Activated effector memory CD4-positive, alpha-beta T cell treated with Interleukin-2 at 50 U/mL for 16 hours (primary cell): ENCODE results near the gene TADA2B.
A peak's percentile ranks its signal among the peaks of the same experiment; 100 is the strongest.

ENCODE experiments used
- DNase-seq: peaks from one replicate; pipeline ENCODE4 v3.0.0-alpha.2; 2020

The TADA2B gene, protein sequence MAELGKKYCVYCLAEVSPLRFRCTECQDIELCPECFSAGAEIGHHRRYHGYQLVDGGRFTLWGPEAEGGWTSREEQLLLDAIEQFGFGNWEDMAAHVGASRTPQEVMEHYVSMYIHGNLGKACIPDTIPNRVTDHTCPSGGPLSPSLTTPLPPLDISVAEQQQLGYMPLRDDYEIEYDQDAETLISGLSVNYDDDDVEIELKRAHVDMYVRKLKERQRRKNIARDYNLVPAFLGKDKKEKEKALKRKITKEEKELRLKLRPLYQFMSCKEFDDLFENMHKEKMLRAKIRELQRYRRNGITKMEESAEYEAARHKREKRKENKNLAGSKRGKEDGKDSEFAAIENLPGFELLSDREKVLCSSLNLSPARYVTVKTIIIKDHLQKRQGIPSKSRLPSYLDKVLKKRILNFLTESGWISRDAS

DNA sequence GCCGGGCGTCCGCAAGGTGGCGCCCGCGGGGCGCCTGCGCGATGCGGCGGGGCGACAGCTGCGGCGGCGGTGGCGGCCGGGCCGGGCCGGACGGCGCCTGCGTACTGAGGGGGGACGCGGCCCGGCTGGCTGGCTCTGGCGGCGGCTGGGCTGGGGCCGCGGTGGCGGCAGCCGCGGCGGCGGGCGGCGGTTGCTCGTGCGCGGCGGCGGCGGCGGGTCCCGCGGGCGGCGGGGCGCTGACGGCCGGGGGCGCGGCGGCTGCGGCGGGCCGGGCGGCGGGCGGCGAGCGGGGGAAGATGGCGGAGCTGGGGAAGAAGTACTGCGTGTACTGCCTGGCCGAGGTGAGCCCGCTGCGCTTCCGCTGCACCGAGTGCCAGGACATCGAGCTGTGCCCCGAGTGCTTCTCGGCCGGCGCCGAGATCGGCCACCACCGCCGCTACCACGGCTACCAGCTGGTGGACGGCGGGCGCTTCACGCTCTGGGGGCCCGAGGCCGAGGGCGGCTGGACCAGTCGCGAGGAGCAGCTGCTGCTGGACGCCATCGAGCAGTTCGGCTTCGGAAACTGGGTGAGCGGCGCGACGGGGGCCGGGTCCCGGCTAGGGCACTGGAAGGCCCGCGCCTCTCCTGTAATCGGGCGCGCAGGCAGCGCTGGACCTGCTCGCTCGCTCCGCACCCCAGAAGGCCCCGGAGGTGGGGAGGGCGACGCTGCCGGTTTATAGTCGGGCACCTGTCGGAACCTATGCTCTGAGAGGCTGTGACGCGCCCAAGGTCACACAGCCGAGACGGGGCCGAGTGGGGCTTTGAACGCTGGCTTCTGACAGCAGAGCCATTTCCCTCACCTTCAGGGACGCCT, at the start of gene TADA2B:
Gene TADA2B (plus strand): TSS at position 89 of the 853 bp plus-strand sequence. CDS start 208 bp downstream, at position 297.
- DNase-seq = peak; percentile 51

DNA sequence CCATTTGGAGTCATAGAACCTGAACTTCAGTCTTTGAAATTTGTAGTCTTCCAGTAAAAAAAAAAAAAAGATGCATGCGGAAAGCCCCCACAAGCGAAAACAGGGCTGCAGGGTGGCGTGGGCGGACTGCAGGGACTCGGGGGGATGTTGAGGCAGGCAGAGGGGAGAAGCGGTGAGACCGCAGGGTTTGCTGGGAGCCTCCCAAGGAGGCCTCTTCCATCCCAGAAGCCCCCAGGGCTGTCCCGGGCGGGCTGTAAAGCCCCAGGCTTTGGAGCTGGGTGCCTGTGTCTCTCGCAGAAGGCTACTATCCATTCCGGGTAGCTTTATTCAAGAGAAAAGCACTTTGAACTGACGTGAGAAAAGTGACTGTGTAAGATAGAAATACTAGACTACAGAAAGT, 46.7 kb upstream of the TADA2B start:
- DNase-seq = no peak

- peak; percentile 44 for DNase-seq
Observed at GRCh38 chr4:6999172-7000086, 43.7 kb upstream of the TADA2B start.

- no peak for DNase-seq
Observed at GRCh38 chr4:7000421-7001176, 42.6 kb upstream of the TADA2B start.

GRCh38 chr4:7001271-7001670, 41.9 kb upstream of the TADA2B start:
- no peak for DNase-seq

- no peak for DNase-seq
Observed at GRCh38 chr4:7002336-7002735, 40.8 kb upstream of the TADA2B start.

DNA sequence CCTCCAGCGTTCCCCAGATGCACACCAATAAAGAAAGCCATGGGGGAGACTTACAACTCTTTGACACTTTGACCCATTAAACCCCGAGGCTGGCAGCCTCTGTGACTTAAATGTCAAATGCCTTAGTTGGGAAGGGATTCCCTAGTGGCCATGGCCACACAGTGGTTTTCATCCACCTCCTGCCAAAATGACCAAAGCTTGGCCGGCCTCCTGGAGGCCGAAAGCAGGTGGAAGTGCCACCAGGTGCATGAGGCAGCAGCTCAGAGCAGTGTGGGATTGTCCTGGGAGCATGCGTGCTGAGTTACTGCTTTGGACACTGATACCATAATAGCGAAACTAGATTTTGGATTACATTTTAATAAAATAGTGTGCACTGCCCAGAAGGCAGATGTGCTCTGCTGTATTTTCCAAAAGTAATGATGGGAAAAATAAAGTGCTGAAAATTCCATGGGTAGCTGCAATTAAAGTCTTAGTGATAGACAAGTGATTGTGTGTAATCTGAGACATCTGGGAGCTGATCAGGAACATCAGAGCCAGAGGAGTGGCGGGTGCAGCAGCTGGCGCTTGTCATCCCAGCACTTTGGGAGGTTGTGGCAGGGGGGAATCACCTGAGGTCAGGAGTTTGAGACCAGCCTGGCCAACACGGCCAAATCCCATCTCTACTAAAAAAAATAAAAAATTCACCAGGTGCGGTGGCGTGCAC, 39.8 kb upstream of the TADA2B start:
- DNase-seq = no peak

GRCh38 chr4:7003879-7004240, 39.3 kb upstream of the TADA2B start:
- DNase-seq = no peak

- DNase-seq = no peak
Observed at GRCh38 chr4:7004331-7004730, 38.8 kb upstream of the TADA2B start.

DNA sequence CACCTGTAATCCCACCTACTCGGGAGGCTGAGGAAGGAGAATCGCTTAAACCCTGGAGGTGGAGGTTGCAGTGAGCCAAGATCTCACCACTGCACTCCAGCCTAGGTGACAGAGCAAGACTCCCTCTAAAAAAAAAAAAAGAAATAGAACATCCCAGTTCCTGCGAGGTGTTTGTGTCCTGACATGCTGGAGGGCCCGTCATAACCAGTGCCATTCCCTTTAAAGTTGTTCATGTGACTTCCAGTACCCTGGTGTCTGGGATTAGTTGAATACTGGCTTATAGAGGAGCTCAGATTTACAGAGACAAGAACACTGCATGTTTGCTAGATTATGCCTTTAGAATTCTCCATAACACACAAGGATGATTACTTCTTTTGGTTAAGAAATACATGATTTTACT, 37.6 kb upstream of the TADA2B start:
- DNase-seq = no peak

DNA sequence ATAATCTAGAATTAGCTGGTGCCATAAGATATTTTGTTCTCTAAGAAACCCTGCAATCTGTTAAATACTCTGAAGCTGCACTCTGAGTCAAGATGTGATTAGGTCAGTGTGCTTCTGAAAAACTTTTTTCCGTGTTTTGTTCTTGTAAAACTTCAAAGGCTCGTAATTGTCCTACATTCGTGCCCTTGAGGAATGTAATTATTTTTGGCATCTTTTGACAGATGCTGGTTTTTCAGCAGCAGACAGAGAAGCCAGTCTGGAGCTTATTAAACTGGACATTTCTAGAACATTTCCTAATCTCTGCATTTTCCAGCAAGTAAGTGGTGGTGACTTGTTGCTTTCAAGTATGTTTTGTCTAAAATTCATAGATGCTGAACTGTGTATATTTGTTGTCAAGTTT, 36.8 kb upstream of the TADA2B start:
- DNase-seq = no peak

- no peak for DNase-seq
Observed at GRCh38 chr4:7007142-7007907, 35.8 kb upstream of the TADA2B start.

DNA sequence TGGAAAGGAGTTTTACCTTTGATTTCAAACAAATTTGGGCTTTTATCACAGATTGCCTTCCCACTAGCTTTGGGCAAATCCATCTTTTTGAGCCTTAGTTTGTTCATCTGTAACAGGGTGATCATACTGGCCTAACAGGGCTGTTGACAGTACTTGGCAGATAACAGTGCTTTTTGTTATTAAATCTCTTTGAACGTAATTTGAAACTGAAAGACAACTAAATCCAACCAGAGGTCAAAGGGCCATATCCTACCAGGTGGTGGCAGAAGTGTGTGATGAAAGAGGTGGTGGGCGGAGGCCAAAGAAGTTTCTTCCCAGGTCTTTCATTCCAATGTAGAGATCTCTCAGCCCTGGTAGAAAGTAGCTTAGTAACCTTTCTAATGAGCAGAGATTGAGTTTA, 35.2 kb upstream of the TADA2B start:
- DNase-seq = no peak

DNA sequence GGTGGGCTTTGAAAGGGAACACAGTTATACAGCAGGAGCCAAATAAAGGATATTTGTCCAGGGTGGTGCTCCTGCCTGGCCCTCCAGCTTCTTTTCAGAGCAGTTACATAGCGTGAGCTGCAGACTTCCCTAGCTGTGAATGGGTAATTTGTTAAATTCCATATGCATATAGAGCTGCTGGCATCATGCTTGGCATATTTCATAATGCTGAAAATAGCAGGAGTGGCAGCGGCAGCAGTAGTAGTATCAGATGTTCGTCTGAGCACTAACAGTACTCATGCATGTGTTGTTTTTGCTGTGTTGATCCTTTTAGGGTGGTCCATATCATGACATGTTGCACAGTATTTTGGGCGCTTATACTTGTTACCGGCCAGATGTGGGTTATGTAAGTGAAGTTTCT, 33.6 kb upstream of the TADA2B start:
- no peak for DNase-seq

- no peak for DNase-seq
Observed at GRCh38 chr4:7013175-7013574, 30.0 kb upstream of the TADA2B start.

- no peak for DNase-seq
Observed at GRCh38 chr4:7014815-7015214, 28.4 kb upstream of the TADA2B start.

GRCh38 chr4:7015383-7016035, 27.7 kb upstream of the TADA2B start:
- no peak for DNase-seq

DNA sequence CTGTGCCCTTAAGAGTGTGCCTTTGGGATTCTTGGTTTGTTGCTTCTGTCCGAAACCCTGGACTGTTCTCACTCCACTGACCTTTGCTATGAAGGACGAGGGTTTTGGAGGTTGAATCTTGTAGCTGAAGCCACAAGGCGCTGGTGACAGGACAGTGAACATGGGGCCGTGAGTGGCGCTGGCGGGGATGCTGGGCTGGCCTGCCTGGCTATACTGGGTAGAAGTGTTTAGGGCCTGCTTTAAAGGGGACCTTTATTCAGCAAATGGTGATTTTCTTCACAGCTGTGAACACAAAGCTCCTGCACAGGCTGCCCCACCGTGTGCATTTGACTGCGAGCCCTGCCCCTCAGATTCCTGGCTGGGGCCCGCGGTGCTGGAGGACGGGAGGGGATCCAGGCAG, 27.1 kb upstream of the TADA2B start:
- no peak for DNase-seq

GRCh38 chr4:7016512-7016911, 26.7 kb upstream of the TADA2B start:
- DNase-seq = no peak

- DNase-seq = no peak
Observed at GRCh38 chr4:7017446-7018048, 25.6 kb upstream of the TADA2B start.
